Measurements from ENCODE around the gene TIGD2. TPM values are rescaled to one million over a fixed set of nuclear protein-coding genes. Genes with fewer than 3 reads are reported as not detected.

TIGD2 gene
- 2.9 and 5.1 TPM in 2 replicates for total RNA-seq

DNA sequence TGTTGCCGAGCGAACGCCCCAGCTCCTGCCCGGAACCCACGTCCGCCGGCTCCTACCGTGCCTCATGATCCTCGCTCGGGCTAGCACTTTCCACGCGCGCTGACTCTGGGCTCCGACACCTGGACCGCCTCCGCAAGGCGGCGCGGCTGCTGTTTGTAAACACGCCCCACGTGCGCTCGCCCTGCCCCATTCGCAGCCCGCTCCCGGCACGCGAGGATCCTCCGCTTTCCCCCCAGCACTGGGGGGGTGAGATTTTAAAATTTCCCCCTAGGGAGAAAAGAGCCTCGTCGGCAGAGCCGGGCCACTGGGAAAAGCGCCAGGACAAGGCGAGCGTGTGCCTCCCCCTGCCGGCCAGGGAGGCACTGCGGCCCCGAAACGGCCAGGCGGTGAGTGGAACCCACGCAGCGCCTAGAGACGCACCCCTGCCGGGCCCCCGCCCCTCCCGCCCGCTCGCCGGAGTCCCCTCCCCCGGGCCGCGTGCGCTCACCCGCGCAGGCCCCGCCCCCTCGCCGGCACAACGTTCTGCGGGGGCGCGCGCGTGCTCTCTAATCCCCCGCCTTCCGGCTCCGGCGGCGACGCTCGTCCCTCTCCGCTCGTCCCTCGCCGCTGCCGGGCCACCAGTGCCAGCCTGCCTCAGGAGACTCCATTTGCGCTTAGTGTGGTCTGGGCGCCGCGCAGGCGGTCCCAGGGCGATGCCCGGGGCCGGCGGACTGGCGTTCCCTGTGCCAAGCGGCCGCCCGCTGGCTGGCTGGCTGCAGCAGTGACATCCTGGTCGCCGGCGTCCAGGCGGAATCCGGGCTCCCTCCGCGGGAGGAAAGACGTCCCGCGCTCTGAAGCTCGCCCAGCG, at the start of gene TIGD2:
Gene TIGD2 (plus strand): TSS at position 548 of the 847 bp plus-strand sequence. CDS start 1,442 bp downstream, outside the sequence.

Other genes starting within 250 kb of the TIGD2 start
- 0.17 and 0.43 TPM in 2 replicates for gene FAM13A, start 54.3 kb upstream of the TIGD2 start, total RNA-seq
- 0.69 and 0.87 TPM in 2 replicates for gene GPRIN3, start 196.3 kb downstream of the TIGD2 start, total RNA-seq

Measured in dermis lymphatic vessel endothelial cell (primary cell).